ENCODE data around the gene KCTD16.

KCTD16 gene

DNA sequence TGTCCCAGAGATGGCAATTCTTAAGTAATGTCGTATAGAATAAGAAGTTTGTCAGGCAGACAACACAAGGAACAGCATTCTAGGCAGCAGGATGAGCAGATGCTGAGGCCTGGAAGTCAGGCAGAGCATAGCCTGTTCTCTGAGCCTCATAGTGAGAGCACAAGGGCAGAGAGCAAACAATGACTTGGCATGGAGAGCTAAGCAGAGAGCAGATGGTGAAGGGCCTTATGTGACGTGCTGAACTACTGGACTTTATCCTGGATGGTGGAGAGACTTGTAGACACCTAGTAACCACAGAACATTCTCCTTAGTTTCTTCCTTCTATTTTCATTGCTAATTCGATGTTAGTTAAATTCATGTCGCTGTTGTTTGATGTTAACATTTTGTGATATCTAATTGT is 60.1 kb downstream of the KCTD16 start:
- no peak for ATAC-seq
- TF ChIP-seq ESRRG (CRISPR knock-in tag; IDR thresholded peaks at IDR 0.05), result no peak
- TF ChIP-seq ZNF70 (CRISPR knock-in tag; IDR thresholded peaks at IDR 0.05), result no peak
- TF ChIP-seq ZC3H10 (CRISPR knock-in tag; IDR thresholded peaks at IDR 0.05), result no peak
- TF ChIP-seq, protein P1, sequence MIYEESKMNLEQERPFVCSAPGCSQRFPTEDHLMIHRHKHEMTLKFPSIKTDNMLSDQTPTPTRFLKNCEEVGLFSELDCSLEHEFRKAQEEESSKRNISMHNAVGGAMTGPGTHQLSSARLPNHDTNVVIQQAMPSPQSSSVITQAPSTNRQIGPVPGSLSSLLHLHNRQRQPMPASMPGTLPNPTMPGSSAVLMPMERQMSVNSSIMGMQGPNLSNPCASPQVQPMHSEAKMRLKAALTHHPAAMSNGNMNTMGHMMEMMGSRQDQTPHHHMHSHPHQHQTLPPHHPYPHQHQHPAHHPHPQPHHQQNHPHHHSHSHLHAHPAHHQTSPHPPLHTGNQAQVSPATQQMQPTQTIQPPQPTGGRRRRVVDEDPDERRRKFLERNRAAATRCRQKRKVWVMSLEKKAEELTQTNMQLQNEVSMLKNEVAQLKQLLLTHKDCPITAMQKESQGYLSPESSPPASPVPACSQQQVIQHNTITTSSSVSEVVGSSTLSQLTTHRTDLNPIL (CRISPR knock-in tag; IDR thresholded peaks at IDR 0.05; ENCODE audit: low read depth), result no peak
- TF ChIP-seq BACH2 (CRISPR knock-in tag; IDR thresholded peaks at IDR 0.05; ENCODE audit: borderline replicate concordance), result no peak
- TF ChIP-seq PPARA (CRISPR knock-in tag; IDR thresholded peaks at IDR 0.05; ENCODE audit: borderline replicate concordance), result no peak
- TF ChIP-seq, protein P2, sequence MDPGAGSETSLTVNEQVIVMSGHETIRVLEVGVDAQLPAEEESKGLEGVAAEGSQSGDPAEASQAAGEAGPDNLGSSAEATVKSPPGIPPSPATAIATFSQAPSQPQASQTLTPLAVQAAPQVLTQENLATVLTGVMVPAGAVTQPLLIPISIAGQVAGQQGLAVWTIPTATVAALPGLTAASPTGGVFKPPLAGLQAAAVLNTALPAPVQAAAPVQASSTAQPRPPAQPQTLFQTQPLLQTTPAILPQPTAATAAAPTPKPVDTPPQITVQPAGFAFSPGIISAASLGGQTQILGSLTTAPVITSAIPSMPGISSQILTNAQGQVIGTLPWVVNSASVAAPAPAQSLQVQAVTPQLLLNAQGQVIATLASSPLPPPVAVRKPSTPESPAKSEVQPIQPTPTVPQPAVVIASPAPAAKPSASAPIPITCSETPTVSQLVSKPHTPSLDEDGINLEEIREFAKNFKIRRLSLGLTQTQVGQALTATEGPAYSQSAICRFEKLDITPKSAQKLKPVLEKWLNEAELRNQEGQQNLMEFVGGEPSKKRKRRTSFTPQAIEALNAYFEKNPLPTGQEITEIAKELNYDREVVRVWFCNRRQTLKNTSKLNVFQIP (CRISPR knock-in tag; IDR thresholded peaks at IDR 0.05; ENCODE audit: borderline replicate concordance, low read depth), result no peak
- TF ChIP-seq ZNF565 (CRISPR knock-in tag; conservative IDR thresholded peaks at IDR 0.05; ENCODE audit: low read depth), result no peak
- no peak for TF ChIP-seq ARNTL (CRISPR knock-in tag; IDR thresholded peaks at IDR 0.05; ENCODE audit: borderline replicate concordance, low read depth)
- TF ChIP-seq SNAI2 (CRISPR knock-in tag; IDR thresholded peaks at IDR 0.05), result no peak
- TF ChIP-seq TCF4 (CRISPR knock-in tag; IDR thresholded peaks at IDR 0.05; ENCODE audit: borderline replicate concordance), result no peak
- TF ChIP-seq, protein P3, sequence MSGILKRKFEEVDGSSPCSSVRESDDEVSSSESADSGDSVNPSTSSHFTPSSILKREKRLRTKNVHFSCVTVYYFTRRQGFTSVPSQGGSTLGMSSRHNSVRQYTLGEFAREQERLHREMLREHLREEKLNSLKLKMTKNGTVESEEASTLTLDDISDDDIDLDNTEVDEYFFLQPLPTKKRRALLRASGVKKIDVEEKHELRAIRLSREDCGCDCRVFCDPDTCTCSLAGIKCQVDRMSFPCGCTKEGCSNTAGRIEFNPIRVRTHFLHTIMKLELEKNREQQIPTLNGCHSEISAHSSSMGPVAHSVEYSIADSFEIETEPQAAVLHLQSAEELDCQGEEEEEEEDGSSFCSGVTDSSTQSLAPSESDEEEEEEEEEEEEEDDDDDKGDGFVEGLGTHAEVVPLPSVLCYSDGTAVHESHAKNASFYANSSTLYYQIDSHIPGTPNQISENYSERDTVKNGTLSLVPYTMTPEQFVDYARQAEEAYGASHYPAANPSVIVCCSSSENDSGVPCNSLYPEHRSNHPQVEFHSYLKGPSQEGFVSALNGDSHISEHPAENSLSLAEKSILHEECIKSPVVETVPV (CRISPR knock-in tag; IDR thresholded peaks at IDR 0.05), result no peak
- TF ChIP-seq OSR1 (CRISPR knock-in tag; IDR thresholded peaks at IDR 0.05), result no peak
- TF ChIP-seq, protein P4, sequence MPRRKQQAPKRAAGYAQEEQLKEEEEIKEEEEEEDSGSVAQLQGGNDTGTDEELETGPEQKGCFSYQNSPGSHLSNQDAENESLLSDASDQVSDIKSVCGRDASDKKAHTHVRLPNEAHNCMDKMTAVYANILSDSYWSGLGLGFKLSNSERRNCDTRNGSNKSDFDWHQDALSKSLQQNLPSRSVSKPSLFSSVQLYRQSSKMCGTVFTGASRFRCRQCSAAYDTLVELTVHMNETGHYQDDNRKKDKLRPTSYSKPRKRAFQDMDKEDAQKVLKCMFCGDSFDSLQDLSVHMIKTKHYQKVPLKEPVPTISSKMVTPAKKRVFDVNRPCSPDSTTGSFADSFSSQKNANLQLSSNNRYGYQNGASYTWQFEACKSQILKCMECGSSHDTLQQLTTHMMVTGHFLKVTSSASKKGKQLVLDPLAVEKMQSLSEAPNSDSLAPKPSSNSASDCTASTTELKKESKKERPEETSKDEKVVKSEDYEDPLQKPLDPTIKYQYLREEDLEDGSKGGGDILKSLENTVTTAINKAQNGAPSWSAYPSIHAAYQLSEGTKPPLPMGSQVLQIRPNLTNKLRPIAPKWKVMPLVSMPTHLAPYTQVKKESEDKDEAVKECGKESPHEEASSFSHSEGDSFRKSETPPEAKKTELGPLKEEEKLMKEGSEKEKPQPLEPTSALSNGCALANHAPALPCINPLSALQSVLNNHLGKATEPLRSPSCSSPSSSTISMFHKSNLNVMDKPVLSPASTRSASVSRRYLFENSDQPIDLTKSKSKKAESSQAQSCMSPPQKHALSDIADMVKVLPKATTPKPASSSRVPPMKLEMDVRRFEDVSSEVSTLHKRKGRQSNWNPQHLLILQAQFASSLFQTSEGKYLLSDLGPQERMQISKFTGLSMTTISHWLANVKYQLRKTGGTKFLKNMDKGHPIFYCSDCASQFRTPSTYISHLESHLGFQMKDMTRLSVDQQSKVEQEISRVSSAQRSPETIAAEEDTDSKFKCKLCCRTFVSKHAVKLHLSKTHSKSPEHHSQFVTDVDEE (CRISPR knock-in tag; IDR thresholded peaks at IDR 0.05), result no peak
- no peak for TF ChIP-seq CSDC2 (CRISPR knock-in tag; IDR thresholded peaks at IDR 0.05)
- TF ChIP-seq, protein P5, sequence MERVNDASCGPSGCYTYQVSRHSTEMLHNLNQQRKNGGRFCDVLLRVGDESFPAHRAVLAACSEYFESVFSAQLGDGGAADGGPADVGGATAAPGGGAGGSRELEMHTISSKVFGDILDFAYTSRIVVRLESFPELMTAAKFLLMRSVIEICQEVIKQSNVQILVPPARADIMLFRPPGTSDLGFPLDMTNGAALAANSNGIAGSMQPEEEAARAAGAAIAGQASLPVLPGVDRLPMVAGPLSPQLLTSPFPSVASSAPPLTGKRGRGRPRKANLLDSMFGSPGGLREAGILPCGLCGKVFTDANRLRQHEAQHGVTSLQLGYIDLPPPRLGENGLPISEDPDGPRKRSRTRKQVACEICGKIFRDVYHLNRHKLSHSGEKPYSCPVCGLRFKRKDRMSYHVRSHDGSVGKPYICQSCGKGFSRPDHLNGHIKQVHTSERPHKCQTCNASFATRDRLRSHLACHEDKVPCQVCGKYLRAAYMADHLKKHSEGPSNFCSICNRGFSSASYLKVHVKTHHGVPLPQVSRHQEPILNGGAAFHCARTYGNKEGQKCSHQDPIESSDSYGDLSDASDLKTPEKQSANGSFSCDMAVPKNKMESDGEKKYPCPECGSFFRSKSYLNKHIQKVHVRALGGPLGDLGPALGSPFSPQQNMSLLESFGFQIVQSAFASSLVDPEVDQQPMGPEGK (CRISPR knock-in tag; IDR thresholded peaks at IDR 0.05; ENCODE audit: borderline replicate concordance), result no peak
- no peak for TF ChIP-seq ZNF8 (CRISPR knock-in tag; IDR thresholded peaks at IDR 0.05)
- TF ChIP-seq ZFP30 (CRISPR knock-in tag; IDR thresholded peaks at IDR 0.05), result no peak
- TF ChIP-seq ZFP3 (CRISPR knock-in tag; IDR thresholded peaks at IDR 0.05), result no peak

DNA sequence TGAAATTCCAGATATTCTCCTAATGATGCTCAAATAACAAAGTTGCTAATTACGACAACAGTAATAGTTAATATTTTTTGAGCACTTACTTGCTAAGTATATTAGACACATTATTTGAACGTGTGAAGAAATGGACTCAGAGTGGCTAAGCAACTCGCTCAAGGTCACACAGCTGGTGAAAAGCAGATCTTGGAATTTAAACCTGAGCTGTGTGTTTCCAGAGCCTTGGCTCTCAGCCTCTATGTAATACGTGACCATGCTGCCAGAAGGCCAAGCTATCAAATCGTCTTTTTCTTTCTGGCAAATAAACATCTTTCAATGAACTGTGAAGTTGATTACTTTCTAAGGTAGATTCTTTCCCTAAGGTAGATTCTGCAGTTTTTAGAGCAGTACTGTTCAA is 61.6 kb downstream of the KCTD16 start:
- ATAC-seq, result no peak
- TF ChIP-seq CSDC2 (CRISPR knock-in tag; IDR thresholded peaks at IDR 0.05), result no peak
- TF ChIP-seq, protein P2 (CRISPR knock-in tag; IDR thresholded peaks at IDR 0.05; ENCODE audit: borderline replicate concordance, low read depth), result no peak

DNA sequence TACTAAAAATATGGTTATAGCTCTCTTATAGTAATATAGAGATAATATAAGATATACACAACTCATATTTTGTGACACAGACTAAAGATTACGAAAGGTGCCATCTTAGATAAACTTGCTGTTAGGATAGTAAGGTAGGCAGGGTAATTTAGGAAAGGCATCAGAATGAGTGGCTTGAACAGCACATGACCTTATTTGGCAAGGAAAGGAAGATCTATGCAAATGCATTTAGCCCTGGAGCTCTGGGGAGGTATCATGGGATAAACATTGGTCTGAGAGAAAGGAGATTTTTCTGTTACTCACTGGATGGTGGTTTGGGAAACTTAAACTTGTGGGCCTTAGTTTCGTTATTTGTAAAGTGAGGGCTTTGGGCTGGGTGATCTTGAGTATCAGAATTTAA is 65.8 kb downstream of the KCTD16 start:
- ATAC-seq, result no peak
- TF ChIP-seq RARB (CRISPR knock-in tag; IDR thresholded peaks at IDR 0.05) (no peak), ARNTL (CRISPR knock-in tag; IDR thresholded peaks at IDR 0.05; ENCODE audit: borderline replicate concordance, low read depth) (no peak), ZFP3 (CRISPR knock-in tag; IDR thresholded peaks at IDR 0.05) (no peak), OSR1 (CRISPR knock-in tag; IDR thresholded peaks at IDR 0.05) (no peak), ZC3H10 (CRISPR knock-in tag; IDR thresholded peaks at IDR 0.05) (no peak), TCF4 (CRISPR knock-in tag; IDR thresholded peaks at IDR 0.05; ENCODE audit: borderline replicate concordance) (no peak), TOX (CRISPR knock-in tag; IDR thresholded peaks at IDR 0.05; ENCODE audit: borderline replicate concordance) (no peak), ESRRG (CRISPR knock-in tag; IDR thresholded peaks at IDR 0.05) (no peak), PPARA (CRISPR knock-in tag; IDR thresholded peaks at IDR 0.05; ENCODE audit: borderline replicate concordance) (no peak), ZFP30 (CRISPR knock-in tag; IDR thresholded peaks at IDR 0.05) (no peak)
- TF ChIP-seq, protein P1 (CRISPR knock-in tag; IDR thresholded peaks at IDR 0.05; ENCODE audit: low read depth), result no peak
